GM18867 (cell line): ENCODE results near the gene TMUB1.
A peak's percentile ranks its signal among the peaks of the same experiment; 100 is the strongest.
"Not testable (repeated sequence)": the region's sequence is repeated elsewhere in the genome, so short reads cannot be mapped to it uniquely, and the experiment has no call there.

Experiments
- ATAC-seq: cut with Tn5 transposase; IDR thresholded peaks from one replicate; pipeline ENCODE4 v1.9.1; 2021; ENCODE audit warnings: mild to moderate bottlenecking, moderate library complexity; ENCODE audit not compliant: unreplicated experiment

Gene TMUB1

GRCh38 chr7:151057506-151057988 is 25.7 kb downstream of the TMUB1 start, which contains the start of gene CDK5:
Gene CDK5 (minus strand): TSS chr7:151057897. CDS start chr7:151057848, 49 bp downstream.
- peak; percentile 5 for ATAC-seq

GRCh38 chr7:151056666-151057505 is 26.4 kb downstream of the TMUB1 start:
- no peak for ATAC-seq

- no peak for ATAC-seq
Measured at GRCh38 chr7:151056283-151056665, 27.0 kb downstream of the TMUB1 start.

GRCh38 chr7:151053751-151054150 is 29.5 kb downstream of the TMUB1 start:
- no peak for ATAC-seq

GRCh38 chr7:151053096-151053495 is 30.2 kb downstream of the TMUB1 start:
- ATAC-seq = no peak

GRCh38 chr7:151051108-151051507 is 32.2 kb downstream of the TMUB1 start:
- ATAC-seq = no peak

- ATAC-seq = no peak
Measured at GRCh38 chr7:151048911-151049463, 34.3 kb downstream of the TMUB1 start.

GRCh38 chr7:151047976-151048815 is 35.1 kb downstream of the TMUB1 start, which contains the start of gene ASIC3:
Gene ASIC3 (plus strand): TSS chr7:151048531. CDS start chr7:151048886, 355 bp downstream.
- no peak for ATAC-seq

- no peak for ATAC-seq
Measured at GRCh38 chr7:151046603-151047573, 36.4 kb downstream of the TMUB1 start.

- no peak for ATAC-seq
Measured at GRCh38 chr7:151045967-151046366, 37.3 kb downstream of the TMUB1 start.

GRCh38 chr7:151045262-151045661 is 38.0 kb downstream of the TMUB1 start:
- ATAC-seq = no peak

- no peak for ATAC-seq
Measured at GRCh38 chr7:151043959-151044358, 39.3 kb downstream of the TMUB1 start.

- ATAC-seq = not testable (repeated sequence)
Measured at GRCh38 chr7:151043449-151043848, 39.8 kb downstream of the TMUB1 start.

- ATAC-seq = no peak
Measured at GRCh38 chr7:151040616-151041375, 42.5 kb downstream of the TMUB1 start.

GRCh38 chr7:151039850-151040548 is 43.3 kb downstream of the TMUB1 start:
- ATAC-seq = no peak

GRCh38 chr7:151038951-151039849 is 44.1 kb downstream of the TMUB1 start:
- no peak for ATAC-seq

- no peak for ATAC-seq
Measured at GRCh38 chr7:151035902-151036301, 47.4 kb downstream of the TMUB1 start.
